GM10266 (cell line): ENCODE measurements around the gene EAF1.

Experiments
- DNase-seq: peaks from one replicate; pipeline ENCODE4 v3.0.0; 2012; ENCODE audit errors: extremely low spot score
- CTCF ChIP-seq: IDR thresholded peaks from 2 replicates; pipeline ENCODE4 v1.5.1; 2012; ENCODE audit warnings: mild to moderate bottlenecking, low read depth; ENCODE audit not compliant: control insufficient read depth, insufficient read depth; ENCODE audit errors: missing control alignments

Gene EAF1

DNA sequence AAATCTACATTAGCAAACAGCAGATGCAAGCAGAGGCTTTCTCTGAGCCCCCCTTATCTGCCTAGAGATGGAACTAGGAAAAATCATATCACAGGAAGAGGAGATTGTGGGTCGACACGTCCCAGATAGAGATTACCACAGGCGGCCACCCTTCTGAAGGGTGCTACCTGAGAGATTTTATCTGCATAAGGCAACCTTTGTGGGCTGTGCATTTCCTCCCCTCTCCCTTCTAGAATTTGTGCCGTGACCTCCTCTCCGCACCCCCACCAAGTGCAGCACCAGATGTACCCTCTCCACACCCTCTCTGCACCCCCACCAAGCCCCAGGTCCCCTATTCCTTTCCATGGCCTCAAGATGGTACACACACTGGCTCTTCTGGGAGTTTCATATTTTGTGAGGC lies 27.4 kb upstream of the EAF1 start:
- no peak for DNase-seq
- no peak for TF ChIP-seq CTCF

GRCh38 chr3:15401936-15402335 lies 25.5 kb upstream of the EAF1 start:
- no peak for DNase-seq
- TF ChIP-seq CTCF = no peak

- no peak for DNase-seq
- no peak for TF ChIP-seq CTCF
Observed at GRCh38 chr3:15403495-15403894, 23.9 kb upstream of the EAF1 start.

GRCh38 chr3:15403965-15404364 lies 23.4 kb upstream of the EAF1 start:
- DNase-seq = no peak
- no peak for TF ChIP-seq CTCF

DNA sequence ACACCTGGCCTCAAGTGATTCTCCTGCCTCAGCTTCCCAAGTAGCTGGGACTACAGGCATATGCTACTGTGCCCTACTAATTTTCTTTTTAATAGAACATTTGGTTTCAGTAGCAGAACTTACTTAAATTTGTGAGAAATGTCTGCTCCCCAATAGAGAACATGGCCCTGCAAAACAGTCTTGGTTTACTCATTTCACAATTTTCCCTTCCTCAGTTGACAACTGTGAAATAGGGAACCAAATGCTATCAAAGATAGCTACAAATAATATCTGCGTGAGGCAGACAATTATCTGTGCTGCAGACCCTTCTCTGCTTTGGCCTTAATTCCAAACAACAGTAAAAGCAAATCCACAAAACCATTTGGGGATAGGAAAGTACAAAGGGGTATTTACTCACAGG lies 22.6 kb upstream of the EAF1 start:
- DNase-seq = no peak

GRCh38 chr3:15405448-15406050 lies 21.8 kb upstream of the EAF1 start:
- peak; percentile 57 for DNase-seq
- peak; percentile 65 for TF ChIP-seq CTCF

More for the DNA sequence above, 22.6 kb upstream of the EAF1 start:
- no peak for TF ChIP-seq CTCF

- TF ChIP-seq CTCF = no peak
- no peak for DNase-seq
Observed at GRCh38 chr3:15409239-15409638, 18.2 kb upstream of the EAF1 start.
